Ecto neural progenitor cell (in vitro differentiated cells): ENCODE data around the gene IL17A.

ENCODE experiments used
- DNase-seq: peaks from one replicate; pipeline ENCODE4 v3.0.0-alpha.2; 2018; ENCODE audit warnings: low spot score

IL17A gene

GRCh38 chr6:52216932-52217575 lies 30.9 kb downstream of the IL17A start:
- no peak for DNase-seq

GRCh38 chr6:52217761-52218160 lies 31.6 kb downstream of the IL17A start:
- DNase-seq, result no peak

- no peak for DNase-seq
Observed at GRCh38 chr6:52221302-52221701, 35.1 kb downstream of the IL17A start.

GRCh38 chr6:52227495-52227894 lies 41.3 kb downstream of the IL17A start:
- DNase-seq, result no peak

- no peak for DNase-seq
Observed at GRCh38 chr6:52230685-52231084, 44.5 kb downstream of the IL17A start.

GRCh38 chr6:52231406-52232127 lies 45.4 kb downstream of the IL17A start:
- DNase-seq, result no peak

GRCh38 chr6:52233005-52233404 lies 46.8 kb downstream of the IL17A start:
- DNase-seq, result no peak

- DNase-seq, result peak; percentile 59
Observed at GRCh38 chr6:52233975-52234823, 48.0 kb downstream of the IL17A start.
